Neuron (in vitro differentiated cells): ENCODE measurements around the gene HNRNPUL1.
"Not testable (repeated sequence)": the region's sequence is repeated elsewhere in the genome, so short reads cannot be mapped to it uniquely, and the experiment has no call there.

Experiments
- H2AFZ ChIP-seq: one replicate; pipeline ENCODE4 v1.6.1; 2013; ENCODE audit warnings: low read depth, mild to moderate bottlenecking, inconsistent platforms, low read length, moderate library complexity
- H3K27me3 ChIP-seq: one replicate; pipeline ENCODE4 v1.6.1; 2013; ENCODE audit warnings: low read length; ENCODE audit not compliant: insufficient read depth
- H3K36me3 ChIP-seq: one replicate; pipeline ENCODE4 v1.6.1; 2013; ENCODE audit warnings: low read length; ENCODE audit not compliant: insufficient read depth
- H3K4me1 ChIP-seq: one replicate; pipeline ENCODE4 v1.6.1; 2013; ENCODE audit warnings: low read length; ENCODE audit not compliant: insufficient read depth
- H3K4me3 ChIP-seq: 2 replicates; pipeline ENCODE4 v1.5.1; 2013; ENCODE audit warnings: mild to moderate bottlenecking, low read length, moderate library complexity
- H3K9me3 ChIP-seq: one replicate; pipeline ENCODE4 v1.6.1; 2013; ENCODE audit warnings: low read length

Gene HNRNPUL1

DNA sequence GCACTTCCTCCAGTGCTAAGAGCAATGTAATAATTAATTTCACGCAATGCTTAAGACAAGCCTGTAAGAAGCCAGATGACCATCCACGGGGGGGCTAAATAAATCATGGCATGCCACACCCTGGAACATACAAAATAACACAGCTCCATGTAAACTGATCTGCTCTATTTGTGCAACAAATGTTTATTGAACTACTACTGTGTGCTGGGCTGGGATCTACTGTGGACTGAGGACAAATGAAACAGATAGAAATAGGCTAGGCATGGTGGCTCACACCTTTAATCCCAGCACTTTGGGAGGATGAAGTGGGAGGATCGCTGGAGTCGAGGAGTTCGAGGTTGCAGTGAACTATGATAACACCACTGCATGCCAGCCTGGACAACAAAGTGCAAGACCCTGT is 68.3 kb downstream of the HNRNPUL1 start:
- Histone ChIP-seq H3K4me1 (no peaks in the 10 kb centered on the region), H3K27me3 (no peaks in the 10 kb centered on the region), H3K36me3 (no peaks in the 10 kb centered on the region), H3K4me3 (no peak overlapping the region), H2AFZ (no peak overlapping the region), H3K9me3 (no peaks in the 10 kb centered on the region)

DNA sequence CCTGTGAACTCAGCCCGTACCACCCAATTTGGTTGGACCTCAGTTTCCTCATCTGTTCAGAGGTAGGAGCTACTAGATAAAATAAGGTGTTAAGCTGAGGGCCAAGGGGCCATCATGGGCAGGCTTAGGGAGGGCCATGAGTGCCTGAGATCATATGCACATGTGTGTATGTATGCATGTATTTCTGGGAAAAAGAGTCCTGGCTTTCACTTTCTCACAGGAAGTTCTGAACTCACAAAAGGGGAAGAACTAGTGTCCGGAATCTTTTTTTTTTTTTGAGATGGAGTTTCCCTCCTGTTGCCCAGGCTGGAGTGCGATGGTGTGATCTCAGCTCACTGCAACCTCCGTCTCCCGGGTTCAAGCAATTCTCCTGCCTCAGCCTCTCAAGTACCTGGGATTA is 70.6 kb downstream of the HNRNPUL1 start:
- no peak overlapping the region for H3K4me3 ChIP-seq
- no peak overlapping the region for H2AFZ ChIP-seq
- no peaks in the 10 kb centered on the region for H3K4me1 ChIP-seq
- no peaks in the 10 kb centered on the region for H3K27me3 ChIP-seq
- H3K9me3 ChIP-seq = no peaks in the 10 kb centered on the region
- H3K36me3 ChIP-seq = no peaks in the 10 kb centered on the region

DNA sequence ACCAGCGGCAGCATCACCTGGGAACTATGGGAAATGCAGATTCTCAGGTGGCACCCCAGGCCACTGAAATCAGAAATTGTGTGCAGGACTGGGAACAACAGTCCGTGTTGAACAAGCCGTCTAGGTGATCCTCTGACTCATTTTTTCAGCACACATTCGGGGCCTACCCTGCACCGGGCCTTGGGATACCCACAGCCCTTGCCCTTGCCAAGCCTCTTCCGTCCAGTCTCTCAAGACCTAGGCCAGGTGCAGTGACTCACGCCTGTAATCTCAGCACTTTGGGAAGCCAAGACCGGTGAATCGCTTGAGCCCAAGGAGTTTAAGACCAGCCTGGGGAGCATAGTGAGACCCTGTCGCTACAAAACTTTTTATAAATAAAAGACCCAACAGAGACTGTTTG is 71.3 kb downstream of the HNRNPUL1 start:
- H2AFZ ChIP-seq = no peak overlapping the region
- no peaks in the 10 kb centered on the region for H3K4me1 ChIP-seq
- no peaks in the 10 kb centered on the region for H3K36me3 ChIP-seq
- H3K9me3 ChIP-seq = no peaks in the 10 kb centered on the region
- no peaks in the 10 kb centered on the region for H3K27me3 ChIP-seq
- no peak overlapping the region for H3K4me3 ChIP-seq

DNA sequence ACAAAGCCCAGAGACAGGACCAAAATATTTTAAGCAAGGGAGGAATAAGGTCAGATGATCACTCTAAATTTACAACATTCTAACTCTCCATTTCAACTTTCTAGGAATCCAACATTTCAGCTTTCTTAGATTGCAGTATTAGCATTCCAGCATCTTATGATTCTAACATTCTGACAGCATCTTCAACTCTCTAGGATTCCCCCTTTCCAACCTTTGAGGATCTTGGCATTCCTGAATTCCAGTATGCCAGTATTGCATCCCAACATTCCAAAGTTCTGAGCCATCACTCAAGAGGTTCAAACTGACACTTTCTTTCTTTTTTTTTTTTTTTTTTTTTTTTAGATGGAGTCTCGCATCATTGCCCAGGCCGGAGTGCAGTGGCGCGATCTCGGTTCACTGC is 75.8 kb downstream of the HNRNPUL1 start:
- no peaks in the 10 kb centered on the region for H3K27me3 ChIP-seq
- no peaks in the 10 kb centered on the region for H3K4me1 ChIP-seq
- H2AFZ ChIP-seq = no peak overlapping the region
- peaks cover 4% of the 10 kb centered on the region for H3K36me3 ChIP-seq
- H3K9me3 ChIP-seq = no peaks in the 10 kb centered on the region
- no peak overlapping the region for H3K4me3 ChIP-seq

DNA sequence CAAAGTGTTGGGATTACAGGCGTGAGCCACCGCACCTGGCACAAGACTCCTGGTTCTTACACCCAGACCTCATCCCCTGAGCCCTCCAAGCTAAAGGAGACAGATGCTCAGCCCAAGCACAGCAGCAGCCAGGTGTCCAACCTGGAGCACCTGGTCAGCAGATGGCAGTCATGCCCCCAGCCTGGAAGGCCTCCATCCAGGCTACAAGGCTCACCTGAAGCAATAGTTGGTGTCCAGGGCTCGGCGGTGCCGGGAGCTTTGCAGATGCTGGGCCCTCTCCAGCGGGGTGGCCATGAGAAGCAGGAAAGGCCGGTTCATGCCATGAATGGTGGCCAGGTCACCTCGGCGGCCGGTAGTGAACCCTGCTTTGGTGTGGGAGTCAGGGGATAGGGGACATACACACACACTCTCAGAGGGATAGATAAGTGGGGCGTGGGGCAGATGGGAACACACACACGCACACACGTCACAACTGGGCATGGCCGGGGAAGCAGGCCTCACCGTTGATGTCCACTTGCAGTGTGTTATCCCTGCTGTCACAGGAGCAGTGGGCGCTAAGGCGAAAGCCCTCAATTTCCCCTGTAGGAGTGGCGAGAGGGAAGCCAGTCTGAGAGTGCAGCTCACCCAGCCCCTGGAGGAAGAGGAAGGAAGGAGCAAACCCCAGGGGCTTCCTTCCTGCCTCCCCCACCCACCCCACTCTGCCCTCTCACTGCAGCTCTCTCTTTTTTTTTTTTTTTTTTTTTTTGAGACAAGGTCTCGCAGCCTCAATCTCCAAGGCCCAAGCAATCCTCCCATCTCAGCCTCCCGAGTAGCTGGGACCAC is 77.7 kb downstream of the HNRNPUL1 start:
- no peaks in the 10 kb centered on the region for H3K9me3 ChIP-seq
- no peaks in the 10 kb centered on the region for H3K27me3 ChIP-seq
- no peak overlapping the region for H3K4me3 ChIP-seq
- H2AFZ ChIP-seq = no peak overlapping the region
- peaks cover 4% of the 10 kb centered on the region for H3K36me3 ChIP-seq
- no peaks in the 10 kb centered on the region for H3K4me1 ChIP-seq

DNA sequence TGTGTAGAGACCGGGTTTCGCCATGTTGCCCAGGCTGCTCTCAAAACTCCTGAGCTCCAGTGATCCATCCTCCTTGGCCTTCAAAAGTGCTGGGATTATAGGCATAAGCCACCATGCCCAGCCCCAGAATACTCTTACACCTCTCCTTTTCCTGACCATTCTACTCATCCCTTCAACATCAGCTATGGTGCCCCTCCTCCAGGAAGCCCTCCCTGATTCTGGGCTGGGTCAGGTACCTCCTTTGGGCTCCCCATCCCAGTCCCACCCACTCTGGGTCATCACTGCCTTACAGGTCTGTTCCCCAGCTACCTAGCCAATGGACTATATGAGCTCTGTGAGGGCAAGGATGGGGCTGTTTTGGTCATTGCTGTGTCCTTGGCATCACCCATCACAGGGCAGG is 80.0 kb downstream of the HNRNPUL1 start:
- Histone ChIP-seq H3K27me3 (no peaks in the 10 kb centered on the region), H3K36me3 (peaks cover 4% of the 10 kb centered on the region), H2AFZ (no peak overlapping the region), H3K4me1 (no peaks in the 10 kb centered on the region), H3K4me3 (no peak overlapping the region), H3K9me3 (no peaks in the 10 kb centered on the region)

DNA sequence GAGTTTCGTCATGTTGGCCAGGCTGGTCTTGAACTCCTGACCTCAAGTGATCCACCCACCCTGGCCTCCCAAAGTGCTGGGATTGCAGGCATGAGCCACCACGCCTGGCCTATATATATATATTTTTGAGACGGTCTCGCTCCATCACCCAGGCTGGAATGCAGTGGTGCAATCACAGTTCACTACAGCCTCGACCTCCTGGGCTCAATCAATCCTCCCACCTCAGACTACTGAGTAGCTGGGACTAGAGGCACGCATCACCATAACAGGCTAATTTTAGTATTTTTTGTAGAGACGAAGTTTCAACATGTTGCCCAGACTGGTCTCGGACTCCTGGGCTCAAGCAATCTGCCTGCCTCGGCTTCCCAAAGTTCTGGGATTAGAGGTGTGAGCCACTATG is 82.7 kb downstream of the HNRNPUL1 start:
- not testable (repeated sequence) for H3K4me1 ChIP-seq, H3K36me3 ChIP-seq, H3K4me3 ChIP-seq, H3K9me3 ChIP-seq, H2AFZ ChIP-seq
- H3K27me3 ChIP-seq = peaks cover 11% of the 10 kb centered on the region

DNA sequence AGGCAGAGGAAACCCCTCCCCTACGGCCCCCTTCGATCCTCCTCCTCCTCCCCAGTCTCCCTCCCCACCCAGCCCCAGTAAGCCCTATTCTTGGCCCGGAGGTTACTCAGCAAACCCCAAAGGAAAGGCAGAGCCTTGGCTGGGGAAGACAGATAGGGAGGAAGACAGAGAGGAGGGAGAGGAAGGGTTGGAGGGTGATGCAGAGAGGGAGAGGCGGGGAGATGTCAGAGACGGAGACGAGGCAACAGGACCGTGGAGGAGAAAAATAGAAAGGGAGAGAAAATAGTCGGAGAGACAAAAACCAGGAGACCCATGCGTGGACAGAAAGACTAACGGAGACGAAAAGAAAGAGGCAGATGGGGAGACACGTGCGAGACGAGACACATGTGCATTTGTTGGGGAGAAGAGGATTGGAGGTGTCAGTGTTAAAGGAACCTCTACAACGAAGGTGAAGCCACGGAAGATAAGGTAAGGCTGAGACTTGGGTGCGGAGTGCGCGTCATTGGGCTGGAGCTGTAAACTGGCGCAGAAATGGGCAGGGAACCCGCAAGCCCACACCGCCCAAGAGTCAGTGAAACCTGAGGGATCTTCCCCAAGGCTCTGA is 86.7 kb downstream of the HNRNPUL1 start:
- Histone ChIP-seq H3K27me3 (peaks cover 20% of the 10 kb centered on the region), H2AFZ (peak overlapping the region; percentile 73), H3K4me1 (peaks cover 24% of the 10 kb centered on the region), H3K36me3 (peaks cover 4% of the 10 kb centered on the region), H3K9me3 (no peaks in the 10 kb centered on the region), H3K4me3 (peak overlapping the region; percentile 53)

DNA sequence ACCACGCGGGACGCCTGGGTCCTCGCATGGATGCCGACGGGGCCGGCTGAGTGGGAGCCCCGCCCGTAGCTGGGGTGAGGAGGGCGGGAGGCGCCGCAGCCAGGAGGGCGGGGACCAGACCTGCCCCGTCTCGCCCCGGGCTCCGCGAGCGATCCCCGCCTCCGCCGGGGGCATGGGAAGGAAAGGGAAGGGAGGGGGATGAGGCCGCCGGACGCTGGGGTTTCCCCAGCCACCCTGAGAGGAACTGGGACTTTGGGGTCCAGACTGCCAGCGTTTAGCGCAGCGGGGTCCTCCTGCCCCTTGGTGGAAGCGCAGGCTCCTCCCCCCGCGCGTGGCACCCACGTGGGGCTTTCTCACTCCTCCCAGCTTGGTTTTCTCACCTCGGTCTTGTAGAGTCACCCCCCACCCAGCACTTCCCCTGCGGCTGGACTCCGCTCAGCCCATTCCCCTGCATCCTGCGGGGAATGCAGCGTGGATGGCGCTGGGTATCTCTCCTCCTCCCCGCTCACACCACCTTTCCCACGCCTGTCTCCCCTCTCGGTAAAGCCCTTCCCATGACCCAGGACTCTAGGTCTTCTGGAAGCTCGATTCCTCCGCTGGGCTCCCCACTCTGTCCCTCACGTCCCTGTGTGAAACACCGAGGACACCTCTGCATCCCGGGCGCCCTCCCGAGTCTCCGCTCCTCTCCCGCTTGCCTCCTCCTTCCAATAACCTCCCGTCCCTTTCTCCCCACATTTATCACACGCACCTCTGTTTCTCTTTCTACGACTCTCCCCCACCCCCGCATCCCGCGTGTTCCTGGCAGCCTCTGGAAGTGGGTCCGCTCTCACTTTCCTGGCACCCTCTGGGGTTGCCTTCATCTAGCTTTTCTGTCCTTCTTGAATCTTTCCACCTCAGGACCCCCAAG is 87.4 kb downstream of the HNRNPUL1 start:
- Histone ChIP-seq H2AFZ (peak overlapping the region; percentile 73), H3K36me3 (peaks cover 4% of the 10 kb centered on the region), H3K4me3 (peak overlapping the region; percentile 53), H3K9me3 (no peaks in the 10 kb centered on the region), H3K4me1 (peaks cover 24% of the 10 kb centered on the region), H3K27me3 (peaks cover 20% of the 10 kb centered on the region)

DNA sequence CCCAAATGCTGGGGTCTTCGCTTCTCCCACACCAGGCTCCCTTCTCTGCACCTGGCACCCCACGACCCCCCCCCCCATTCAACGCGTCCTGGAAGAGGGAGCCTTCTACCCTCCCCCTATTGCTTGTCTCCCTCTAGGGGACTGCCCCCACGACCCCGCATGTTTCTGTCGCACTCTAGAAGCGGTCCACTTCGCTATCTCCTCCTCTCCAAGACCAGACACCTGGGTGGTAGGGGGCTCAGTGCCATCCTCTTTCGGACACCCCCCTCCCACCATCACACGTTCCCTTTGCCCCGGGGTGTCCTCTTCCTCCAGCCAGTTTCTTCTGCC is 88.1 kb downstream of the HNRNPUL1 start:
- H2AFZ ChIP-seq = no peak overlapping the region
- H3K27me3 ChIP-seq = peaks cover 20% of the 10 kb centered on the region
- peaks cover 4% of the 10 kb centered on the region for H3K36me3 ChIP-seq

DNA sequence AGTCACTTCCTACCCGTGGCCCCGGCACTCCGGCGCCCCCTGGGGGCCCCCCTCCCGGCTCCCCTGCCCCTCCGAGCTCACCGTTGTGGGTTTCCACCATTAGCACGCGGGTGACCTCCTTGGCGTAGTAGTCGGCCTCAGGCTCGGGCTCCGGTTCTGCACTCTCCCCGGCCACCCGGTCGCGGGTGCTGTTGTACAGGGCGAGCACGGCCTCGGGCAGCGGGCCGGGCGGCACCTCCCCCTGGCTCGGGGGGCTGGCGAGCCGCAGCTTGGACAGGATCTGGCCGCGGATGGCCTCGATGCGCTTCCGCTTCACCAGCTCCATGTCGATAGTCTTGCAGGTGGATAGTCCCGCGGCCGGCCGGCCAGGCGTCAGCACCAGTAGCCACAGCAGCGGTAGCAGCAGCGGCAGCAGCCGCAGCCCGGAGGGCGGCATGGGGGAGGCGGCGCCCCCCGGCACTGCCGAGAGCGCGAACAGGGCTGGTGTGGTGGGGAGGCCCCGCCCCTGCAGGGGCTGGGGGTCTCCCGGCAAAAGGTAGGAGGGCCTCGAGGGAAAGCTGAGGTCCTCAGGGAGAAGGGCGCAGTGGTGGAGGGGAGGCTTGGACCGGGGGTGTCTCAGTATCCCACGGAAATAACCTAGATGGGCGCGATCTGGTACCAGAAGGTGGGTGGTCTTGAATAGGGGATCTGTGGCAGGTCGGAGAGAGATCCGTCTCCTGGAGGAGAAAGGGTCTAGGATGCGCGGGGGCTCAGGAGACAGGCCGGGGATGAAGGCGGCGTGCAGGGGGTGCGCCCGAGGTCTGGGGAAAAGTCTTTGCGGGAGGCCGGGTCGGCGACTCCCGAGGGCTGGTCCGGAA is 88.7 kb downstream of the HNRNPUL1 start:
- H3K27me3 ChIP-seq = peaks cover 20% of the 10 kb centered on the region
- H2AFZ ChIP-seq = peak overlapping the region; percentile 56
- peaks cover 24% of the 10 kb centered on the region for H3K4me1 ChIP-seq
- peaks cover 4% of the 10 kb centered on the region for H3K36me3 ChIP-seq
- peak overlapping the region; percentile 53 for H3K4me3 ChIP-seq
- no peaks in the 10 kb centered on the region for H3K9me3 ChIP-seq

More for the DNA sequence above, 88.1 kb downstream of the HNRNPUL1 start:
- Histone ChIP-seq H3K9me3 (no peaks in the 10 kb centered on the region), H3K4me3 (peak overlapping the region; percentile 53), H3K4me1 (peaks cover 24% of the 10 kb centered on the region)

DNA sequence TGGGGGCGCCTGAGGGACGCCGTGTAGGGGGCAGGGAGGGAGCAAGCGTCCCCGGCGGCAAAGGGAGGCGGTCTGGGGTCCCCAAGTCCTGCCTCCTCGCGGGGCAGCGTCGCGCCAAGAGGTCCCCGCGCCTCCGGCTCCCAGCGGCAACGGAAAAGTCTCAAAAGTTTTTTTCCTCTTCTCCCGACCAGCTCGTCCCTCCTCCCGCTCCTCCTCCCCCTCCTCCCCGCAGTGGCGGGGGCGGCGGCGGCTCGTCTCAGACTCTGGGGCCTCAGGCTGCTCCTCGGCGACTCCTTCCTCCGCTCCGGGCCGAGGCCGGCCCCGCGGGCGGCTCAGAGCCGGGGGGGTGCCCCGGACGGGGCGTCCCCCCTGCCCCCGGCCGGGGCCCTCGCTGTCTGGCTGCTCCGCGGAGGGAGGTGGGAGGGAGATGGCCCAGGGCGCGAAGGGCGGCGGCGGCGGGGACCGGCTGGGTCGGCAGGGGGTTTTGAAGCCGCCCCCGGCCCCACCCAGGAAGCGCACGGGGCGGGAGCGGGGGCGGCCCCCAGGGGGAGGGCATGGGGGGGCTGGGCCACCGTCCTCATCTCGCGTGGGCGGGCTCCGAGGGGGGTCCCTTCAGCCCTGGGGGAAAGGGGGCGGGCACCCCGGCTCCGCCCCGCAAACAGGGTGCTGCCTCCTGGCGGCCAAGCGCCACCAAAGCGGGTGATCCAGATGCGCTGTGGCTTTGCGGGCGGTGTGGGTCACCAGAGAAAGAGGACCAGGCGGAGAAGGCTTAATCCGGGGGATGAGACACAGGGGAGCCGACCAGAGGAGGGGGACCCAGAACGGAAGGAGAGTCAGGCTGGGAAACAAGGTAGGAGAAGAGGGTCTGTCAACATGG is 89.5 kb downstream of the HNRNPUL1 start, which contains the start of gene TGFB1:
TSS of gene TGFB1 (minus strand) at position 457 of the 877 bp plus-strand sequence. CDS start 878 bp downstream, outside the sequence.
- Histone ChIP-seq H3K4me1 (peaks cover 24% of the 10 kb centered on the region), H3K27me3 (peaks cover 20% of the 10 kb centered on the region)

More for the DNA sequence above, 89.5 kb downstream of the HNRNPUL1 start, which contains the start of gene TGFB1:
- Histone ChIP-seq H3K4me3 (peak within 1 kb of the TSS; percentile 53), H2AFZ (peak within 1 kb of the TSS; percentile 56), H3K36me3 (peaks cover 4% of the 10 kb centered on the region), H3K9me3 (no peaks in the 10 kb centered on the region)
